Measurements from ENCODE around the gene RAB3GAP1. TPM values are rescaled to one million over a fixed set of nuclear protein-coding genes. Genes with fewer than 3 reads are reported as not detected.

Gene RAB3GAP1
- total RNA-seq, 1 experiment from 2014 or later: 35.8 TPM

GRCh38 chr2:135021618-135022017 is 30.5 kb upstream of the RAB3GAP1 start:
- Histone ChIP-seq H3K4me3 (ENCODE audit: low read length) (no peak overlapping the region), H3K4me1 (ENCODE audit: insufficient read depth, low read length) (no peaks in the 10 kb centered on the region), H3K9ac (ENCODE audit: low read length) (no peak overlapping the region), H3K27ac (ENCODE audit: low read length) (no peak overlapping the region), H3K79me2 (ENCODE audit: low read length) (no peaks in the 10 kb centered on the region), H3K9me3 (ENCODE audit: low read length) (no peaks in the 10 kb centered on the region), H2AFZ (ENCODE audit: low read length) (no peak overlapping the region), H4K20me1 (ENCODE audit: low read length) (no peaks in the 10 kb centered on the region), H3K9me2 (replicated peaks; ENCODE audit: low read length) (no peaks in the 10 kb centered on the region), H3K36me3 (ENCODE audit: low read depth, low read length) (no peaks in the 10 kb centered on the region), H3K4me2 (ENCODE audit: low read length) (no peak overlapping the region), H3K27me3 (ENCODE audit: low read length) (no peaks in the 10 kb centered on the region), H3F3A (ENCODE audit: low read length, unreplicated experiment) (no peaks in the 10 kb centered on the region)
- intact Hi-C loops (cut with micrococcal nuclease): no loop called here
- no TSS peak for BruUV-seq (replicated peaks)
- DNase-seq: no peak
- ATAC-seq: no peak
- TF ChIP-seq EZH2phosphoT487 (IDR thresholded peaks at IDR 0.05; ENCODE audit: borderline replicate concordance, low read length): no peak
- TF ChIP-seq, protein P1, sequence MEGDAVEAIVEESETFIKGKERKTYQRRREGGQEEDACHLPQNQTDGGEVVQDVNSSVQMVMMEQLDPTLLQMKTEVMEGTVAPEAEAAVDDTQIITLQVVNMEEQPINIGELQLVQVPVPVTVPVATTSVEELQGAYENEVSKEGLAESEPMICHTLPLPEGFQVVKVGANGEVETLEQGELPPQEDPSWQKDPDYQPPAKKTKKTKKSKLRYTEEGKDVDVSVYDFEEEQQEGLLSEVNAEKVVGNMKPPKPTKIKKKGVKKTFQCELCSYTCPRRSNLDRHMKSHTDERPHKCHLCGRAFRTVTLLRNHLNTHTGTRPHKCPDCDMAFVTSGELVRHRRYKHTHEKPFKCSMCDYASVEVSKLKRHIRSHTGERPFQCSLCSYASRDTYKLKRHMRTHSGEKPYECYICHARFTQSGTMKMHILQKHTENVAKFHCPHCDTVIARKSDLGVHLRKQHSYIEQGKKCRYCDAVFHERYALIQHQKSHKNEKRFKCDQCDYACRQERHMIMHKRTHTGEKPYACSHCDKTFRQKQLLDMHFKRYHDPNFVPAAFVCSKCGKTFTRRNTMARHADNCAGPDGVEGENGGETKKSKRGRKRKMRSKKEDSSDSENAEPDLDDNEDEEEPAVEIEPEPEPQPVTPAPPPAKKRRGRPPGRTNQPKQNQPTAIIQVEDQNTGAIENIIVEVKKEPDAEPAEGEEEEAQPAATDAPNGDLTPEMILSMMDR (conservative IDR thresholded peaks at IDR 0.05; ENCODE audit: low read depth, low read length): no peak
- TF ChIP-seq EZH2 (IDR thresholded peaks at IDR 0.05; ENCODE audit: low read length, unreplicated experiment): no peak
- POLR2A ChIA-PET (ENCODE audit: unreplicated experiment): no interaction called here
- CTCF ChIA-PET: no interaction called here

DNA sequence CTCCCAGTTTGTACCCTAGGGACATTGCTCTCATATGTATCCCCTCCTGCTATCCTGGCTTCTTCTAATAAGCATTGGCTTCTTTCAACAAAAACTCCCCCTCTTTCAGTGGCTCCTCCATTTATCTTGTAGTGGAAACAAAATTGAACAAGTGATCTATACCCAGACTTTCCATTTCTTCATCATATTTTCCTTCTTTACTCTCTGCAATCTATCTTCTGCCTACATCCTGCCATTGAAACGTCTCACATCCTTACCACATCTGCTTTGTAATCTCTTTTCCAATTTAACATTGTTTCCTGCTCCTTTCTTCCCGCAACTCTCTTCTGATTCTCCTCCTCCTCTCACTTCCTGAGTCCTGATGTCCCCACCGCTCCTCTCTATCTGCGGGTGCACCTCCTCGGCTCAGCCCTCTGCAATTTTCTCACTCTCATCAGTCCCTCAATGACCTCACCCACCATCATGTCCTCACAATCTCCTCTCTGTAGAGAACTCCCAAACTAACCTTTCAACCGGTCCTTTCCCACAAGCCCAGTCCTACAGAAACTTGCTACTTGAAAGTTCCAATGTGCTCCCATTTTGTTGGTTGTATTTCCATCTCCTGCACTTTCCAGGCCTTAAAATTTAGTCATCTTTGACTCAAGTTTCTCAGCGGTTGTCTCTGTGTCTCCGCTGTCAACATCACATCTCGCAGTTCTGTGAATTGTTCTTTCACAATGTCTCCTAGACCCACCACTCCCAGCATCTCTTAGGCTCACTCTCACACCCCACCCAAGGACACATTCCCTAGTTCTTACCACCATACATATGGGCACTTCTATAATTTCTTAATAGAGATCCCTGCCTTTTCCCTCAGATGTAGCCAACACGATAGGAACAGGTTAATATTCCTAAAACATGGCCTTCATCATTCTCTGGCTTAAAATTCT is 28.9 kb upstream of the RAB3GAP1 start:
- Histone ChIP-seq H3K4me2 (ENCODE audit: low read length) (no peak overlapping the region), H3K27ac (ENCODE audit: low read length) (no peak overlapping the region), H4K20me1 (ENCODE audit: low read length) (no peaks in the 10 kb centered on the region), H3K36me3 (ENCODE audit: low read depth, low read length) (no peaks in the 10 kb centered on the region), H3F3A (ENCODE audit: low read length, unreplicated experiment) (no peaks in the 10 kb centered on the region), H3K4me3 (ENCODE audit: low read length) (no peak overlapping the region), H3K9me2 (replicated peaks; ENCODE audit: low read length) (no peaks in the 10 kb centered on the region), H3K9me3 (ENCODE audit: low read length) (no peaks in the 10 kb centered on the region), H3K9ac (ENCODE audit: low read length) (no peak overlapping the region), H3K27me3 (ENCODE audit: low read length) (no peaks in the 10 kb centered on the region), H3K4me1 (ENCODE audit: insufficient read depth, low read length) (no peaks in the 10 kb centered on the region), H2AFZ (ENCODE audit: low read length) (no peak overlapping the region), H3K79me2 (ENCODE audit: low read length) (no peaks in the 10 kb centered on the region)
- TF ChIP-seq, protein P1 (conservative IDR thresholded peaks at IDR 0.05; ENCODE audit: low read depth, low read length): no peak
- TF ChIP-seq EZH2 (IDR thresholded peaks at IDR 0.05; ENCODE audit: low read length, unreplicated experiment) (no peak), EZH2phosphoT487 (IDR thresholded peaks at IDR 0.05; ENCODE audit: borderline replicate concordance, low read length) (no peak)
- ChIA-PET CTCF (no interaction called here), POLR2A (ENCODE audit: unreplicated experiment) (no interaction called here)
- no peak for DNase-seq
- BruUV-seq (replicated peaks): no TSS peak
- intact Hi-C loops (cut with micrococcal nuclease): no loop called here
- ATAC-seq: no peak

DNA sequence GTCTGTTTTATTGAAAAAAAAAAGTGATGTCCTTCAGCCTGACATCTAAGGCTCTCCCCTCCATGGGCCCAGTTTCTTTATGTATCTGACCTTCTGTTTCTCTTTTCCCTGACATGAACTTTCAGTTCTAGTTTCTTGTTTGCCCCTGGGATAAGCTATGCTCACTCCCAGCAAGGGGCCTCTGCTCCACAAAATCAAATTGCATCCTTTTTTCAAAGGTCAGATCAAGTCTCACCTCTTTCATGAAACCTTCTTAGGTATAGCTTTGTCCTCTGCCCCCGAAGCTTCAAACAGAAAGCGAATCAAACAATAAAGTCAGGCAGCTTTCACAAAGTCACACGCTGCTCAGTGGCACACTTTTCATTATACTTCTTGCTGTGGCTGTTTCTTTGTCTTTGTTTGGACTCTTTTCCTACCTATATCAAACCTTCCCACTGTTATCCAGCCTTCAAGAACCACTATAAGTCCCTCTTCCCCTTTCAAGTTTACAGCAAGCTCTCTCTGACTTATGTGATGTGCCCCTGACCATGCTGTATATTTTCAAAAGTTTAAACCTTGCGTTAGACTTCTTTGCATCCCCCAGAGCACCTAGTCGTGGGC is 28.1 kb upstream of the RAB3GAP1 start:
- intact Hi-C loops (cut with micrococcal nuclease): no loop called here
- TF ChIP-seq, protein P1 (conservative IDR thresholded peaks at IDR 0.05; ENCODE audit: low read depth, low read length): no peak
- TF ChIP-seq EZH2 (IDR thresholded peaks at IDR 0.05; ENCODE audit: low read length, unreplicated experiment): no peak
- TF ChIP-seq EZH2phosphoT487 (IDR thresholded peaks at IDR 0.05; ENCODE audit: borderline replicate concordance, low read length): no peak
- H3K9me2 ChIP-seq (replicated peaks; ENCODE audit: low read length): no peaks in the 10 kb centered on the region
- no peak overlapping the region for H3K4me3 ChIP-seq (ENCODE audit: low read length)
- no peaks in the 10 kb centered on the region for H3F3A ChIP-seq (ENCODE audit: low read length, unreplicated experiment)
- no peak overlapping the region for H3K27ac ChIP-seq (ENCODE audit: low read length)
- BruUV-seq (replicated peaks): no TSS peak
- ChIA-PET POLR2A (ENCODE audit: unreplicated experiment) (no interaction called here), CTCF (no interaction called here)
- no peak for DNase-seq
- H3K27me3 ChIP-seq (ENCODE audit: low read length): no peaks in the 10 kb centered on the region
- no peak overlapping the region for H2AFZ ChIP-seq (ENCODE audit: low read length)
- H3K4me2 ChIP-seq (ENCODE audit: low read length): no peak overlapping the region
- H3K9ac ChIP-seq (ENCODE audit: low read length): no peak overlapping the region
- no peak for ATAC-seq
- H3K4me1 ChIP-seq (ENCODE audit: insufficient read depth, low read length): no peaks in the 10 kb centered on the region
- no peaks in the 10 kb centered on the region for H3K36me3 ChIP-seq (ENCODE audit: low read depth, low read length)
- H3K9me3 ChIP-seq (ENCODE audit: low read length): no peaks in the 10 kb centered on the region
- H4K20me1 ChIP-seq (ENCODE audit: low read length): no peaks in the 10 kb centered on the region
- H3K79me2 ChIP-seq (ENCODE audit: low read length): no peaks in the 10 kb centered on the region
